Measurements from ENCODE around the gene LMCD1. TPM values are rescaled to one million over a fixed set of nuclear protein-coding genes. Genes with fewer than 3 reads are reported as not detected.

LMCD1 gene
- polyA plus RNA-seq, 1 of the 3 experiments (the other 2 are of a cell fraction) = 23.6 TPM

GRCh38 chr3:8464668-8465067 is 37.0 kb upstream of the LMCD1 start:
- H3F3A ChIP-seq (replicated peaks; ENCODE audit: insufficient read depth) = peaks cover 9% of the 10 kb centered on the region
- TF ChIP-seq NFIC (IDR thresholded peaks at IDR 0.05; ENCODE audit: borderline replicate concordance) = peak; percentile 48; the same call in 1 of the 2 replicates
- peak; percentile 5 for TF ChIP-seq CHD2 (IDR thresholded peaks at IDR 0.05; ENCODE audit: low read length, partially characterized antibody)
- peak; percentile 14; the same call in 1 of the 2 replicates for TF ChIP-seq RAD21 (IDR thresholded peaks at IDR 0.05; ENCODE audit: low read length)
- TF ChIP-seq RCOR1 (IDR thresholded peaks at IDR 0.05; ENCODE audit: low read length) = 0 out of 2 replicates have a peak, but pooled peaks have one; percentile 6
- no peak for TF ChIP-seq YY1 (IDR thresholded peaks at IDR 0.05; ENCODE audit: low read depth)
- TF ChIP-seq TCF12 (IDR thresholded peaks at IDR 0.05) = peak; percentile 38
- no peak for TF ChIP-seq EP300 (IDR thresholded peaks at IDR 0.05; ENCODE audit: borderline replicate concordance in 1 of 2, low read depth in 1 of 2, low read length in 1 of 2)
- H3K9me3 ChIP-seq = no peaks in the 10 kb centered on the region
- H3K4me3 ChIP-seq (ENCODE audit: low read depth in 2 of 2, low read length in 1 of 2) = no peak overlapping the region
- POLR2A ChIA-PET = no interaction called here
- H3K27me3 ChIP-seq (ENCODE audit: insufficient read depth) = no peaks in the 10 kb centered on the region
- 33% methylated on average over 1 of the region's 1 CpG for WGBS (ENCODE audit: low lambda C conversion rate)
- H3K79me2 ChIP-seq (ENCODE audit: insufficient read depth) = no peaks in the 10 kb centered on the region
- peak; percentile 56 for DNase-seq
- no peak overlapping the region for H3K9ac ChIP-seq
- H3K9me2 ChIP-seq = no peaks in the 10 kb centered on the region
- peaks cover 0 to 5% of the 10 kb centered on the region in 2 experiments; a peak in 1 of 4 replicates for H3K4me1 ChIP-seq (ENCODE audit: control insufficient read depth in 1 of 2, insufficient read depth in 2 of 2, low read depth in 1 of 2, low read length in 1 of 2)
- CTCF ChIA-PET = no interaction called here
- peak overlapping the region in 1 of 2 experiments; percentile 50; a peak in 2 of 4 replicates for H3K27ac ChIP-seq (ENCODE audit: low read depth in 2 of 2, low read length in 1 of 2)
- no peak overlapping the region for H3K4me2 ChIP-seq
- H4K20me1 ChIP-seq (ENCODE audit: insufficient read depth) = no peaks in the 10 kb centered on the region
- H2AFZ ChIP-seq (ENCODE audit: low read depth) = no peak overlapping the region
- H3K36me3 ChIP-seq (replicated peaks in 1 of 2; ENCODE audit: control insufficient read depth in 1 of 2, insufficient read depth in 2 of 2, low read length in 1 of 2) = no peaks in the 10 kb centered on the region

GRCh38 chr3:8466526-8466925 is 35.1 kb upstream of the LMCD1 start:
- Histone ChIP-seq H4K20me1 (ENCODE audit: insufficient read depth) (no peaks in the 10 kb centered on the region), H3K9ac (no peak overlapping the region), H2AFZ (ENCODE audit: low read depth) (no peak overlapping the region), H3K4me1 (ENCODE audit: control insufficient read depth in 1 of 2, insufficient read depth in 2 of 2, low read depth in 1 of 2, low read length in 1 of 2) (peaks cover 0 to 5% of the 10 kb centered on the region in 2 experiments; a peak in 1 of 4 replicates), H3F3A (replicated peaks; ENCODE audit: insufficient read depth) (peaks cover 2% of the 10 kb centered on the region), H3K27ac (ENCODE audit: low read depth in 2 of 2, low read length in 1 of 2) (no peak overlapping the region), H3K36me3 (replicated peaks in 1 of 2; ENCODE audit: control insufficient read depth in 1 of 2, insufficient read depth in 2 of 2, low read length in 1 of 2) (no peaks in the 10 kb centered on the region), H3K9me3 (no peaks in the 10 kb centered on the region), H3K27me3 (ENCODE audit: insufficient read depth) (no peaks in the 10 kb centered on the region), H3K4me2 (no peak overlapping the region), H3K79me2 (ENCODE audit: insufficient read depth) (no peaks in the 10 kb centered on the region), H3K9me2 (no peaks in the 10 kb centered on the region), H3K4me3 (ENCODE audit: low read depth in 2 of 2, low read length in 1 of 2) (no peak overlapping the region)
- TF ChIP-seq TCF12 (IDR thresholded peaks at IDR 0.05) (no peak), YY1 (IDR thresholded peaks at IDR 0.05; ENCODE audit: low read depth) (no peak), EZH2phosphoT487 (IDR thresholded peaks at IDR 0.05; ENCODE audit: borderline replicate concordance, low read depth) (no peak), CTCF (IDR thresholded peaks at IDR 0.05) (no peak), JUND (IDR thresholded peaks at IDR 0.05) (no peak), GABPA (IDR thresholded peaks at IDR 0.05; ENCODE audit: low read depth) (no peak), RAD21 (IDR thresholded peaks at IDR 0.05; ENCODE audit: low read length) (no peak), FOXM1 (IDR thresholded peaks at IDR 0.05; ENCODE audit: low read depth) (no peak), PBX3 (IDR thresholded peaks at IDR 0.05) (no peak), TEAD4 (IDR thresholded peaks at IDR 0.05; ENCODE audit: borderline replicate concordance, insufficient read depth) (no peak), USF1 (IDR thresholded peaks at IDR 0.05; ENCODE audit: borderline replicate concordance, low read depth) (no peak), RFX5 (IDR thresholded peaks at IDR 0.05; ENCODE audit: low read length) (no peak), USF2 (IDR thresholded peaks at IDR 0.05; ENCODE audit: borderline replicate concordance, low read depth, low read length) (no peak)
- TF ChIP-seq, protein P1, sequence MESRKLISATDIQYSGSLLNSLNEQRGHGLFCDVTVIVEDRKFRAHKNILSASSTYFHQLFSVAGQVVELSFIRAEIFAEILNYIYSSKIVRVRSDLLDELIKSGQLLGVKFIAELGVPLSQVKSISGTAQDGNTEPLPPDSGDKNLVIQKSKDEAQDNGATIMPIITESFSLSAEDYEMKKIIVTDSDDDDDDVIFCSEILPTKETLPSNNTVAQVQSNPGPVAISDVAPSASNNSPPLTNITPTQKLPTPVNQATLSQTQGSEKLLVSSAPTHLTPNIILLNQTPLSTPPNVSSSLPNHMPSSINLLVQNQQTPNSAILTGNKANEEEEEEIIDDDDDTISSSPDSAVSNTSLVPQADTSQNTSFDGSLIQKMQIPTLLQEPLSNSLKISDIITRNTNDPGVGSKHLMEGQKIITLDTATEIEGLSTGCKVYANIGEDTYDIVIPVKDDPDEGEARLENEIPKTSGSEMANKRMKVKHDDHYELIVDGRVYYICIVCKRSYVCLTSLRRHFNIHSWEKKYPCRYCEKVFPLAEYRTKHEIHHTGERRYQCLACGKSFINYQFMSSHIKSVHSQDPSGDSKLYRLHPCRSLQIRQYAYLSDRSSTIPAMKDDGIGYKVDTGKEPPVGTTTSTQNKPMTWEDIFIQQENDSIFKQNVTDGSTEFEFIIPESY (IDR thresholded peaks at IDR 0.05; ENCODE audit: borderline replicate concordance, low read depth) = no peak
- TF ChIP-seq, protein P2, sequence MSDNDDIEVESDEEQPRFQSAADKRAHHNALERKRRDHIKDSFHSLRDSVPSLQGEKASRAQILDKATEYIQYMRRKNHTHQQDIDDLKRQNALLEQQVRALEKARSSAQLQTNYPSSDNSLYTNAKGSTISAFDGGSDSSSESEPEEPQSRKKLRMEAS (IDR thresholded peaks at IDR 0.05; ENCODE audit: low read depth) = no peak
- ChIA-PET POLR2A (no interaction called here), CTCF (no interaction called here)
- 58% methylated on average over 1 of the region's 1 CpG for WGBS (ENCODE audit: low lambda C conversion rate)
- no peak for DNase-seq
